ENCODE data around the gene KPNA1.

Gene KPNA1

GRCh38 chr3:122484985-122485384 lies 29.8 kb downstream of the KPNA1 start:
- H3K9me3 ChIP-seq (ENCODE audit: control extremely low read depth in 1 of 5, control insufficient read depth in 4 of 5, insufficient read depth in 2 of 5, low read depth in 1 of 5, low read length in 4 of 5): no peaks in the 10 kb centered on the region
- no peak for DNase-seq
- CTCF ChIA-PET: no interaction called here
- no peaks in the 10 kb centered on the region for H3K27me3 ChIP-seq (replicated peaks in 2 of 5; ENCODE audit: control insufficient read depth in 4 of 5, insufficient read depth in 5 of 5, low read length in 4 of 5)
- POLR2A ChIA-PET: no interaction called here
- H3K36me3 ChIP-seq (ENCODE audit: control insufficient read depth in 4 of 4, insufficient read depth in 4 of 4, low read length in 3 of 4): peaks cover 0 to 18% (median 10%) of the 10 kb centered on the region in 4 experiments
- H3K27ac ChIP-seq (ENCODE audit: insufficient read depth in 1 of 2, low read depth in 1 of 2, low read length in 2 of 2, poor library complexity in 1 of 2, severe bottlenecking in 2 of 2): no peak overlapping the region
- WGBS (ENCODE audit: insufficient coverage): 100% methylated on average over 5 of the region's 5 CpGs
- H3K4me3 ChIP-seq (ENCODE audit: control insufficient read depth in 1 of 7, extremely low read depth in 1 of 7, insufficient read depth in 4 of 7, low read depth in 2 of 7, low read length in 6 of 7): no peak overlapping the region
- peaks cover 0 to 7% (median 4%) of the 10 kb centered on the region in 4 experiments for H3K4me1 ChIP-seq (ENCODE audit: control extremely low read depth in 1 of 4, control insufficient read depth in 4 of 4, insufficient read depth in 4 of 4, low read length in 3 of 4)

DNA sequence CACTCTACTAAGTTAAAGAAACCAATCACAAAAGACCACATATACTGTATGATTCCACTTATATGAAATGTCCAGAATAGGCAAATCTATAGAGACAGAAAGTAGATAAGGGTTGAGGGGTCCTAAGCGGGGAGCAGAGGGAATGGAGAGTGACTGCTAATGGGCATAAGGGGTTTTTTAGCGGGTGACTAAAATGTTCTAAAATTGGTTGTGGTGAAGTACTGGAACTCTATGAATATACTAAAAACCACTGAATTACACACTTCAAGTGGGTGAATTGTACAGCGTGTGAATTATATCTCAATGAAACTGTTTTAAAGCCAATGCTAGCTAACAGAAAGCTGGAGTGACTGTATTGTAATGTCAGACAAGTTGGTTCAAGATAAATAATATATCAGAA lies 33.3 kb downstream of the KPNA1 start:
- Histone ChIP-seq H3K4me3 (ENCODE audit: control insufficient read depth in 1 of 7, extremely low read depth in 1 of 7, insufficient read depth in 4 of 7, low read depth in 2 of 7, low read length in 6 of 7) (no peak overlapping the region), H3K9me3 (ENCODE audit: control extremely low read depth in 1 of 5, control insufficient read depth in 4 of 5, insufficient read depth in 2 of 5, low read depth in 1 of 5, low read length in 4 of 5) (no peaks in the 10 kb centered on the region), H3K4me1 (ENCODE audit: control extremely low read depth in 1 of 4, control insufficient read depth in 4 of 4, insufficient read depth in 4 of 4, low read length in 3 of 4) (peaks cover 0 to 7% (median 4%) of the 10 kb centered on the region in 4 experiments), H3K36me3 (ENCODE audit: control insufficient read depth in 4 of 4, insufficient read depth in 4 of 4, low read length in 3 of 4) (peaks cover 0 to 5% (median 2%) of the 10 kb centered on the region in 4 experiments), H3K27ac (ENCODE audit: insufficient read depth in 1 of 2, low read depth in 1 of 2, low read length in 2 of 2, poor library complexity in 1 of 2, severe bottlenecking in 2 of 2) (no peak overlapping the region), H3K27me3 (replicated peaks in 2 of 5; ENCODE audit: control insufficient read depth in 4 of 5, insufficient read depth in 5 of 5, low read length in 4 of 5) (no peaks in the 10 kb centered on the region)
- WGBS (ENCODE audit: insufficient coverage): no CpG with 5 or more reads among the region's 3 CpGs
- no peak for DNase-seq
- POLR2A ChIA-PET: no interaction called here
- CTCF ChIA-PET: no interaction called here

DNA sequence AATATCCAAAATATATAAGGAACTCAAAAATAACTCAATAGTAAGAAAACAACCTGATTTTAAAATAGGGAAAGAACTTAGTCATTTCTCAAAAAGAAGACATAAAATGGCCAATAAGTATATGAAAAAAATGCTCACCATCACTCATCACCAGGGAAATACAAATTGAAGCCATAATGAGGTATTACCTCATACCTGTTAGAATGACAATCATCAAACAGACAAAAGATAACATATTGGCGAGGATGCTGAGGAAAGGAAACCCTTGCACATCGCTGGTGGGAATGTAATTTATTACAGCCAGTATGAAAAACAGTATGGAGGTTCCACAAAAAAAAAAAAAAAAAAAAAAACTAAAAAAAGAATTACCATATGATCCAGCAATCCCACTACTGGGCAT lies 38.2 kb downstream of the KPNA1 start:
- Histone ChIP-seq H3K27ac (ENCODE audit: insufficient read depth in 1 of 2, low read depth in 1 of 2, low read length in 2 of 2, poor library complexity in 1 of 2, severe bottlenecking in 2 of 2) (no peak overlapping the region), H3K36me3 (ENCODE audit: control insufficient read depth in 4 of 4, insufficient read depth in 4 of 4, low read length in 3 of 4) (peaks cover 0 to 4% (median under 1%) of the 10 kb centered on the region in 4 experiments), H3K9me3 (ENCODE audit: control extremely low read depth in 1 of 5, control insufficient read depth in 4 of 5, insufficient read depth in 2 of 5, low read depth in 1 of 5, low read length in 4 of 5) (no peaks in the 10 kb centered on the region), H3K4me1 (ENCODE audit: control extremely low read depth in 1 of 4, control insufficient read depth in 4 of 4, insufficient read depth in 4 of 4, low read length in 3 of 4) (peaks cover 0 to 5% (median 0%) of the 10 kb centered on the region in 4 experiments), H3K27me3 (replicated peaks in 2 of 5; ENCODE audit: control insufficient read depth in 4 of 5, insufficient read depth in 5 of 5, low read length in 4 of 5) (no peaks in the 10 kb centered on the region), H3K4me3 (ENCODE audit: control insufficient read depth in 1 of 7, extremely low read depth in 1 of 7, insufficient read depth in 4 of 7, low read depth in 2 of 7, low read length in 6 of 7) (no peak overlapping the region)
- no peak for DNase-seq
- CTCF ChIA-PET: no interaction called here
- POLR2A ChIA-PET: no interaction called here
- WGBS (ENCODE audit: insufficient coverage): no CpG with 5 or more reads among the region's 2 CpGs

DNA sequence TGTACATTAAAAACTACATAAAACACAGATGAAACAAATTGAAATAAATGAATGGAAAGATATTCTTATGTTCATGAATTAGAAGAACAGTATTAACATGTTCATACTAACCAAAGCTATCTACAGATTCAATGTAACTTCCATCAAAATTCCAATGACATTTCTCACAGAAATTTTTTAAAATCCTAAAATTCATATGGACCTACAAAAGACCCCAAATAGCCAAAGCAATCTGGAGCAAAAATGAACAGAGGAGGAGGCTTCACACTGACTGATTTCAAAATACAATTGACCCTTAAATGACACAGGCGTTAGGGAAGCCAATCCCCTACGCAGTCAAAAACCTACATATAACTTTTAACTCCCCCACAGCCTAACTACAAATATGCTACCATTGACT lies 39.4 kb downstream of the KPNA1 start:
- no peak for DNase-seq
- Histone ChIP-seq H3K4me1 (ENCODE audit: control extremely low read depth in 1 of 4, control insufficient read depth in 4 of 4, insufficient read depth in 4 of 4, low read length in 3 of 4) (peaks cover 0 to 5% (median 0%) of the 10 kb centered on the region in 4 experiments), H3K9me3 (ENCODE audit: control extremely low read depth in 1 of 5, control insufficient read depth in 4 of 5, insufficient read depth in 2 of 5, low read depth in 1 of 5, low read length in 4 of 5) (no peaks in the 10 kb centered on the region), H3K27ac (ENCODE audit: insufficient read depth in 1 of 2, low read depth in 1 of 2, low read length in 2 of 2, poor library complexity in 1 of 2, severe bottlenecking in 2 of 2) (no peak overlapping the region), H3K36me3 (ENCODE audit: control insufficient read depth in 4 of 4, insufficient read depth in 4 of 4, low read length in 3 of 4) (peaks cover 0 to 4% (median under 1%) of the 10 kb centered on the region in 4 experiments), H3K27me3 (replicated peaks in 2 of 5; ENCODE audit: control insufficient read depth in 4 of 5, insufficient read depth in 5 of 5, low read length in 4 of 5) (no peaks in the 10 kb centered on the region), H3K4me3 (ENCODE audit: control insufficient read depth in 1 of 7, extremely low read depth in 1 of 7, insufficient read depth in 4 of 7, low read depth in 2 of 7, low read length in 6 of 7) (no peak overlapping the region)
- POLR2A ChIA-PET: no interaction called here
- no CpG with 5 or more reads among the region's 2 CpGs for WGBS (ENCODE audit: insufficient coverage)
- CTCF ChIA-PET: interaction anchor here (1.6 kb wide), 1 partner anchor 204 kb away, joined by 3 read pairs; no protein-coding TSS in a partner anchor

- ChIA-PET POLR2A (no interaction called here), CTCF (interaction anchor here (4.7 kb wide), 1 partner anchor 11 kb away, joined by 22 read pairs; no protein-coding TSS in a partner anchor)
- no CpG with 5 or more reads among the region's 1 CpG for WGBS (ENCODE audit: insufficient coverage)
These were observed 45.1 kb downstream of the KPNA1 start for GRCh38 chr3:122469659-122470058.

GRCh38 chr3:122468896-122469533 lies 45.7 kb downstream of the KPNA1 start:
- ChIA-PET CTCF (interaction anchor here (0.8 to 4.7 kb wide), 3 partner anchors 10 to 68 kb away, joined by 3 to 22 read pairs (median 3); no protein-coding TSS in a partner anchor), POLR2A (no interaction called here)
- H3K9me3 ChIP-seq (ENCODE audit: control extremely low read depth in 1 of 5, control insufficient read depth in 4 of 5, insufficient read depth in 2 of 5, low read depth in 1 of 5, low read length in 4 of 5): no peaks in the 10 kb centered on the region
- H3K36me3 ChIP-seq (ENCODE audit: control insufficient read depth in 4 of 4, insufficient read depth in 4 of 4, low read length in 3 of 4): peaks cover 0 to 7% (median 2%) of the 10 kb centered on the region in 4 experiments
- peak overlapping the region in 1 of 2 experiments; percentile 4 for H3K27ac ChIP-seq (ENCODE audit: insufficient read depth in 1 of 2, low read depth in 1 of 2, low read length in 2 of 2, poor library complexity in 1 of 2, severe bottlenecking in 2 of 2)
- H3K4me3 ChIP-seq (ENCODE audit: control insufficient read depth in 1 of 7, extremely low read depth in 1 of 7, insufficient read depth in 4 of 7, low read depth in 2 of 7, low read length in 6 of 7): no peak overlapping the region
- H3K27me3 ChIP-seq (replicated peaks in 2 of 5; ENCODE audit: control insufficient read depth in 4 of 5, insufficient read depth in 5 of 5, low read length in 4 of 5): no peaks in the 10 kb centered on the region
- DNase-seq: no peak
- 67% methylated on average over 1 of the region's 3 CpGs for WGBS (ENCODE audit: insufficient coverage)
- H3K4me1 ChIP-seq (ENCODE audit: control extremely low read depth in 1 of 4, control insufficient read depth in 4 of 4, insufficient read depth in 4 of 4, low read length in 3 of 4): peaks cover 0 to 18% (median 4%) of the 10 kb centered on the region in 4 experiments

More at GRCh38 chr3:122469659-122470058, 45.1 kb downstream of the KPNA1 start:
- no peaks in the 10 kb centered on the region for H3K27me3 ChIP-seq (replicated peaks in 2 of 5; ENCODE audit: control insufficient read depth in 4 of 5, insufficient read depth in 5 of 5, low read length in 4 of 5)
- H3K9me3 ChIP-seq (ENCODE audit: control extremely low read depth in 1 of 5, control insufficient read depth in 4 of 5, insufficient read depth in 2 of 5, low read depth in 1 of 5, low read length in 4 of 5): no peaks in the 10 kb centered on the region
- H3K4me1 ChIP-seq (ENCODE audit: control extremely low read depth in 1 of 4, control insufficient read depth in 4 of 4, insufficient read depth in 4 of 4, low read length in 3 of 4): peaks cover 0 to 13% (median 4%) of the 10 kb centered on the region in 4 experiments
- peaks cover 0 to 7% (median 2%) of the 10 kb centered on the region in 4 experiments for H3K36me3 ChIP-seq (ENCODE audit: control insufficient read depth in 4 of 4, insufficient read depth in 4 of 4, low read length in 3 of 4)
- peak overlapping the region in 1 of 2 experiments; percentile 4 for H3K27ac ChIP-seq (ENCODE audit: insufficient read depth in 1 of 2, low read depth in 1 of 2, low read length in 2 of 2, poor library complexity in 1 of 2, severe bottlenecking in 2 of 2)
- no peak overlapping the region for H3K4me3 ChIP-seq (ENCODE audit: control insufficient read depth in 1 of 7, extremely low read depth in 1 of 7, insufficient read depth in 4 of 7, low read depth in 2 of 7, low read length in 6 of 7)
- DNase-seq: no peak

- peaks cover 0 to 12% (median 3%) of the 10 kb centered on the region in 4 experiments for H3K36me3 ChIP-seq (ENCODE audit: control insufficient read depth in 4 of 4, insufficient read depth in 4 of 4, low read length in 3 of 4)
- no peak for DNase-seq
- no peaks in the 10 kb centered on the region for H3K27me3 ChIP-seq (replicated peaks in 2 of 5; ENCODE audit: control insufficient read depth in 4 of 5, insufficient read depth in 5 of 5, low read length in 4 of 5)
- no peak overlapping the region for H3K4me3 ChIP-seq (ENCODE audit: control insufficient read depth in 1 of 7, extremely low read depth in 1 of 7, insufficient read depth in 4 of 7, low read depth in 2 of 7, low read length in 6 of 7)
- WGBS (ENCODE audit: insufficient coverage): no CpG with 5 or more reads among the region's 3 CpGs
- H3K27ac ChIP-seq (ENCODE audit: insufficient read depth in 1 of 2, low read depth in 1 of 2, low read length in 2 of 2, poor library complexity in 1 of 2, severe bottlenecking in 2 of 2): no peak overlapping the region
- POLR2A ChIA-PET: no interaction called here
- CTCF ChIA-PET: interaction anchor here (4.7 kb wide), 1 partner anchor 8 kb away, joined by 22 read pairs; no protein-coding TSS in a partner anchor
- no peaks in the 10 kb centered on the region for H3K9me3 ChIP-seq (ENCODE audit: control extremely low read depth in 1 of 5, control insufficient read depth in 4 of 5, insufficient read depth in 2 of 5, low read depth in 1 of 5, low read length in 4 of 5)
- peaks cover 4 to 23% (median 10%) of the 10 kb centered on the region in 4 experiments for H3K4me1 ChIP-seq (ENCODE audit: control extremely low read depth in 1 of 4, control insufficient read depth in 4 of 4, insufficient read depth in 4 of 4, low read length in 3 of 4)
These were observed 48.0 kb downstream of the KPNA1 start for GRCh38 chr3:122466701-122467240.

All from common myeloid progenitor, CD34-positive (primary cell).